ENCODE data around the gene SCMH1. TPM values are rescaled to one million over a fixed set of nuclear protein-coding genes. Genes with fewer than 3 reads are reported as not detected.

Gene SCMH1
- total RNA-seq, 1 experiment from 2014 or later, result 16.5 TPM

DNA sequence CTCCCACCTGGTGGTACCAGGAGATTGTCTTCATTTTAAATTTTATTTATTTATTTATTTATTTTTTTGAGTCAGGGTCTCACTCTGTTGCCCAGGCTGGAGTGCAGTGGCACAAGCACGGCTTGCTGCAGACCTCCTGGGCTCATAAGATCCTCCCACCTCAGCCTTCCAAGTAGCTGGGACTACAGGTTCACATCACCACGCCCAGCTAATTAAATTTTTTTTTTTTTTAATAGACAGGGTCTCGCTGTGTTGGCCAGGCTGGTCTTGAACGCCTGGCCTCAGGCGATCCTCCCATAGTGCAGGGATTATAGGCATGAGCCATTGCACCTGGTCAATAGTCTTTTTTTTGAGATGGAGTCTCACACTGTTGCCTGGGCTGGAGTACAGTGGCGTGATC is 229.1 kb downstream of the SCMH1 start:
- no peak overlapping the region for H3K9ac ChIP-seq (ENCODE audit: extremely low read depth, insufficient read length, low read length)
- DNase-seq, result no peak
- H3K14ac ChIP-seq (ENCODE audit: insufficient read depth, low read length), result no peak overlapping the region
- no peak overlapping the region for H2BK5ac ChIP-seq (ENCODE audit: insufficient read length, low read length)
- H2BK20ac ChIP-seq (ENCODE audit: low read depth, low read length, poor library complexity, severe bottlenecking), result no peak overlapping the region
- TF ChIP-seq, protein P1, sequence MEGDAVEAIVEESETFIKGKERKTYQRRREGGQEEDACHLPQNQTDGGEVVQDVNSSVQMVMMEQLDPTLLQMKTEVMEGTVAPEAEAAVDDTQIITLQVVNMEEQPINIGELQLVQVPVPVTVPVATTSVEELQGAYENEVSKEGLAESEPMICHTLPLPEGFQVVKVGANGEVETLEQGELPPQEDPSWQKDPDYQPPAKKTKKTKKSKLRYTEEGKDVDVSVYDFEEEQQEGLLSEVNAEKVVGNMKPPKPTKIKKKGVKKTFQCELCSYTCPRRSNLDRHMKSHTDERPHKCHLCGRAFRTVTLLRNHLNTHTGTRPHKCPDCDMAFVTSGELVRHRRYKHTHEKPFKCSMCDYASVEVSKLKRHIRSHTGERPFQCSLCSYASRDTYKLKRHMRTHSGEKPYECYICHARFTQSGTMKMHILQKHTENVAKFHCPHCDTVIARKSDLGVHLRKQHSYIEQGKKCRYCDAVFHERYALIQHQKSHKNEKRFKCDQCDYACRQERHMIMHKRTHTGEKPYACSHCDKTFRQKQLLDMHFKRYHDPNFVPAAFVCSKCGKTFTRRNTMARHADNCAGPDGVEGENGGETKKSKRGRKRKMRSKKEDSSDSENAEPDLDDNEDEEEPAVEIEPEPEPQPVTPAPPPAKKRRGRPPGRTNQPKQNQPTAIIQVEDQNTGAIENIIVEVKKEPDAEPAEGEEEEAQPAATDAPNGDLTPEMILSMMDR (conservative IDR thresholded peaks at IDR 0.05), result no peak
- Mint-ChIP-seq H3K4me3 (no peak overlapping the region), H3K9me3 (no peaks in the 10 kb centered on the region), H3K27me3 (ENCODE audit: low read depth) (no peaks in the 10 kb centered on the region), H3K27ac (no peak overlapping the region), H3K36me3 (ENCODE audit: insufficient read depth in 1 of 3, low read depth in 3 of 3) (peaks cover 49 to 86% (median 83%) of the 10 kb centered on the region in 3 experiments; a peak in 6 of 7 replicates), H3K4me1 (no peaks in the 10 kb centered on the region)
- no peak overlapping the region for H2BK120ac ChIP-seq (ENCODE audit: low read depth, low read length, poor library complexity, severe bottlenecking)
- H3K79me2 ChIP-seq (ENCODE audit: insufficient read depth, low read length), result no peaks in the 10 kb centered on the region
- no peak overlapping the region for H2AK5ac ChIP-seq (ENCODE audit: insufficient read length, low read length)
- no peak overlapping the region for H3K4ac ChIP-seq (ENCODE audit: low read depth, low read length)
- no peak overlapping the region for H3K23ac ChIP-seq (ENCODE audit: insufficient read length, low read depth, low read length)
- no peak overlapping the region for H3K18ac ChIP-seq (ENCODE audit: insufficient read length, low read depth, low read length)
- H2BK12ac ChIP-seq (ENCODE audit: insufficient read length, low read depth, low read length), result no peak overlapping the region
- H2AFZ ChIP-seq (ENCODE audit: low read length), result no peak overlapping the region
- H3K4me1 ChIP-seq (ENCODE audit: insufficient read depth, low read length), result no peaks in the 10 kb centered on the region
- no CpG with 5 or more reads among the region's 6 CpGs for WGBS (ENCODE audit: extremely low coverage, insufficient read length, low lambda C conversion rate)
- no peak overlapping the region for H4K8ac ChIP-seq (replicated peaks; ENCODE audit: insufficient read length, low read depth, low read length)
- H4K91ac ChIP-seq (ENCODE audit: insufficient read length, low read depth, low read length), result no peak overlapping the region
- no peak overlapping the region for H3K56ac ChIP-seq (ENCODE audit: insufficient read length, low read depth, low read length)
- no peaks in the 10 kb centered on the region for H3K79me1 ChIP-seq (ENCODE audit: insufficient read depth, low read depth, low read length, poor library complexity, severe bottlenecking)
- no peak overlapping the region for H2BK15ac ChIP-seq (ENCODE audit: low read depth, low read length)
- no peaks in the 10 kb centered on the region for H3K9me3 ChIP-seq (ENCODE audit: control insufficient read depth, low read depth, low read length)
- no peak overlapping the region for H4K5ac ChIP-seq (ENCODE audit: insufficient read length, low read depth, low read length)
- H3K23me2 ChIP-seq (ENCODE audit: insufficient read length, low read depth, low read length, poor library complexity, severe bottlenecking), result no peaks in the 10 kb centered on the region
- no peaks in the 10 kb centered on the region for H4K20me1 ChIP-seq (ENCODE audit: control insufficient read depth, insufficient read depth, insufficient read length)
- H3K4me2 ChIP-seq (ENCODE audit: insufficient read depth, insufficient read length, low read length), result no peak overlapping the region
- H3T11ph ChIP-seq (ENCODE audit: low read length), result no peak overlapping the region
- no peaks in the 10 kb centered on the region for H3K27me3 ChIP-seq (ENCODE audit: insufficient read depth, low read length)
- H3K27ac ChIP-seq (ENCODE audit: insufficient read length, low read depth, low read length), result no peak overlapping the region

All from H9 (cell line).